Activated CD4-positive, alpha-beta T cell treated with anti-CD3 and anti-CD28 coated beads, Interleukin-2, amount 10 ng/mL, durations not matched to agents 7 days and 5 days (primary cell): Measurements from ENCODE around the gene GLT1D1. TPM values are rescaled to one million over a fixed set of nuclear protein-coding genes. Genes with fewer than 3 reads are reported as not detected.

Experiments used
- CTCF ChIA-PET: fragments of 350-600 bp; sonication (Branson Sonifier 250); formaldehyde crosslinking; loops from one replicate; lab custom pipeline; 2021; ENCODE audit warnings: antibody characterized with exemption; lab: Charles Lee
- POLR2A ChIA-PET: fragments of 350-600 bp; sonication (Branson Sonifier 250); formaldehyde crosslinking; loops from one replicate; lab custom pipeline; 2021; ENCODE audit warnings: antibody characterized with exemption; lab: Charles Lee
- DNase-seq: peaks from one replicate; pipeline ENCODE4 v3.0.0-alpha.2; 2020
- H3K27ac Mint-ChIP-seq: one replicate; pipeline ENCODE4 v1.8.0; 2021; ENCODE audit warnings: mild to moderate bottlenecking, moderate library complexity, mixed read lengths
- H3K27me3 Mint-ChIP-seq: one replicate; pipeline ENCODE4 v1.8.0; 2021; ENCODE audit warnings: mixed read lengths
- H3K36me3 Mint-ChIP-seq: one replicate; pipeline ENCODE4 v1.8.0; 2021; ENCODE audit warnings: low read depth, mixed read lengths
- H3K4me1 Mint-ChIP-seq: one replicate; pipeline ENCODE4 v1.8.0; 2021; ENCODE audit warnings: mixed read lengths
- H3K4me3 Mint-ChIP-seq: one replicate; pipeline ENCODE4 v1.8.0; 2021; ENCODE audit warnings: mild to moderate bottlenecking, moderate library complexity, mixed read lengths
- H3K9me3 Mint-ChIP-seq: one replicate; pipeline ENCODE4 v1.8.0; 2021; ENCODE audit warnings: mixed read lengths
- total RNA-seq, 2 experiments: library from RNA; stranded (reverse); gene quantifications; one replicate each; pipeline ENCODE4 v1.2.3, GENCODE V29; 2021

GLT1D1 gene
- total RNA-seq, 2 experiments from 2014 or later, result 0.10 TPM; not detected in 1

DNA sequence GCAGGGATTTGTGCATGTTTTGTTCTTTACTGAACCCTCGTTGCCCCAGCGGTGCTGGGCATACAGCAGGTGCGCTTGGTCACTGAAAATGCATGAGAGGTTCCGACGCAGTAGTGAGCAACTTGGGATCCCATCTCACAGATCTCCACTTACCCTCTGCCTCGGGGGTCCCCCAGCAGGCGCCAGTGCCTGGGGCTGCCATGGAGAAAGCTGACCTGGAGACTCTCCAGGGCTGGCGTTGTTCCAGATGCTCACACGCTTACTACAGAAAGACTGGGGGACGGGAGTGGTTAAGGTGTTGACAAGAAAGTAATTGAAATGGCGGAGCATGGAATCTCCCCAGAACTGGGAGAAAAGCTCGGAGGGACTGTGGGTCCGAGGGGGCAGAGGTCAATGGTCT is 14.2 kb downstream of the GLT1D1 start:
- H3K4me1 Mint-ChIP-seq, result no peaks in the 10 kb centered on the region
- no peaks in the 10 kb centered on the region for H3K27me3 Mint-ChIP-seq
- ChIA-PET CTCF (no interaction called here), POLR2A (no interaction called here)
- H3K27ac Mint-ChIP-seq, result no peak overlapping the region
- no peak overlapping the region for H3K4me3 Mint-ChIP-seq
- H3K9me3 Mint-ChIP-seq, result no peaks in the 10 kb centered on the region
- H3K36me3 Mint-ChIP-seq, result no peaks in the 10 kb centered on the region
- no peak for DNase-seq

- Mint-ChIP-seq H3K27me3 (no peaks in the 10 kb centered on the region), H3K27ac (no peak overlapping the region), H3K9me3 (peaks cover 4% of the 10 kb centered on the region), H3K4me1 (no peaks in the 10 kb centered on the region), H3K4me3 (no peak overlapping the region), H3K36me3 (no peaks in the 10 kb centered on the region)
- CTCF ChIA-PET, result no interaction called here
- DNase-seq, result no peak
- POLR2A ChIA-PET, result no interaction called here
Observed at GRCh38 chr12:128871516-128871892, 18.2 kb downstream of the GLT1D1 start.

DNA sequence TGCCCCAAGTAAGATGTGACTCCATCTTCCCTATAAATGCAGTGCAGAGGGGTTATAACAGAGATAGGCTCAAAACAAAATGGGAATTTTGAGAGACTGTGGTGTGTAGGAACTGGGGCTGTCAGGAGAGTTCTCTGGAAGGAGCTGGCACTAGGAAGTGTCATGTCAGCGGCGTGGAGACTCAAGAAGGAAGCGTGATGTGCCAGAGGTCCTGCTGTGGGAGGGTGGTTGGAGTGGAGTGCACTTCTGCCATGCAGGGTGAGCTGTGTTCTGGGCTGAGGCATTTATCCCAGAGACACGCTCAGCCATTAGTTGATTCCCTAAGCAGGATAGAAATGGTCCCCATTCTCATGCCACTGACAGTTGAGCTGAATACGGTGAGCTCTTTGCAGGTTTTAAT is 19.0 kb downstream of the GLT1D1 start:
- DNase-seq, result no peak
- Mint-ChIP-seq H3K36me3 (no peaks in the 10 kb centered on the region), H3K4me3 (no peak overlapping the region), H3K4me1 (no peaks in the 10 kb centered on the region), H3K9me3 (peaks cover 11% of the 10 kb centered on the region), H3K27ac (no peak overlapping the region), H3K27me3 (no peaks in the 10 kb centered on the region)
- ChIA-PET POLR2A (no interaction called here), CTCF (no interaction called here)

DNA sequence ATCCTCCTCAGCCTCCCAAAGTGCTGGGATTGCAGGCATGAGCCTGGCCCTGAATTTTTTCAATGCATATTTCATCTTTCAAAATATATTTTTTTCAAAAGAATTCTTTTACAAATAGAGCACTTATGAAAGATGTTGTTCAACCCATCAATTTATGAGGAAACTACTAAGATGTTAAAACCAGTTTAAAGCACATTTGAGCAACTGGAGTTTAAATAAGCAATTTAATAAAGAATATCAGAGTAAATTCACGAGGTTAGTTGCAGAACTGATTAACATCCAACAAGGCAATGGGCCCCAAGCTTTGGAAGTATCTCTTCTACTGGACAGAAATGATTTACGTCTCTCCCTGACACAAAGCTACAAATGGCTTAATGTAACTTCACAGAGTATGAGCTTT is 23.3 kb downstream of the GLT1D1 start:
- no peaks in the 10 kb centered on the region for H3K4me1 Mint-ChIP-seq
- CTCF ChIA-PET, result no interaction called here
- H3K27ac Mint-ChIP-seq, result no peak overlapping the region
- DNase-seq, result no peak
- POLR2A ChIA-PET, result no interaction called here
- H3K4me3 Mint-ChIP-seq, result no peak overlapping the region
- H3K27me3 Mint-ChIP-seq, result no peaks in the 10 kb centered on the region
- H3K36me3 Mint-ChIP-seq, result no peaks in the 10 kb centered on the region
- peaks cover 13% of the 10 kb centered on the region for H3K9me3 Mint-ChIP-seq

DNA sequence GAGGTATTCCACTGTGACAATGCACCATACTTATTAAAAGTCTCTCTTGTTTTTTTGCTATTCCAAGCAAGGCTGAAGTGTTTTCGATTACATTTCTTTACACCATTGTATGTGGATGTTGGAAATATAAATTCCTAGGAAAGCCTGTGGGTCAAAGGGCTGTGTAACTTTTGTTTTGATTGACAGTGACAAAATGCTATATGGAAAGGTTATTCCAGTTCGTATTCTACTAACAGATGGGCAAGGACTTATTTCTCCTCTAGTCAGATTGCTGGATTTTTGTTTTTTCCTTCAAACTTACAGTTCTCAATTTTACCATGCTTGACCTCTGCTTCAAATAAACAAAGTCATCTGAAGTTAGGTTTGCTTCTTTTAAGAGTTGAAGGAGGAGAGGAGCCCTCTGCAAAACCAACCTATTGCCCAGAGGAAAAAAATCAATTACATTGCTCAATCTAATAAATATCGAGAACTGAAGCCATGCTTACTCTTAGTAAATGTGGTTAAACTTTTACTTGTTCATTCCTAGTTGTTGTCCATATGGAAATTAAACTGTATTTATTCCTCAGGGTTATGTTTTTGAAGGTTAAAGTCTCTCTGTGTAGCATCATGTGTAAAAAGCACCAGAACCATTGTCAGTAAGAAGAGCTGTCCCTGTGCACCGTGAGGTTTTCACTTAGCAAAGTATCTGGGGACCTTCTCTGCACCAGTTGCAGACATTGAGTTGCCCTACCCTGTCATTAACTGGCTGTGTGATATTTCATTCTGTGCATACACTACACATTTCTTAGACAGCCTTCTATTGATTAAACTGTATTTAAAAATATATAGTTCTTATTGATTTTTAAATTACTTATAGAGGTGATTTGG is 26.9 kb downstream of the GLT1D1 start:
- no peaks in the 10 kb centered on the region for H3K27me3 Mint-ChIP-seq

GRCh38 chr12:128891856-128892255 is 38.6 kb downstream of the GLT1D1 start:
- no peaks in the 10 kb centered on the region for H3K4me1 Mint-ChIP-seq
- H3K27ac Mint-ChIP-seq, result no peak overlapping the region
- no peaks in the 10 kb centered on the region for H3K36me3 Mint-ChIP-seq
- ChIA-PET POLR2A (no interaction called here), CTCF (no interaction called here)
- H3K27me3 Mint-ChIP-seq, result no peaks in the 10 kb centered on the region
- DNase-seq, result no peak
- no peak overlapping the region for H3K4me3 Mint-ChIP-seq
- no peaks in the 10 kb centered on the region for H3K9me3 Mint-ChIP-seq

More for the DNA sequence above, 26.9 kb downstream of the GLT1D1 start:
- H3K4me1 Mint-ChIP-seq, result no peaks in the 10 kb centered on the region
- ChIA-PET POLR2A (no interaction called here), CTCF (interaction anchor here (1.5 kb wide), 1 partner anchor 27 kb away, joined by 3 read pairs; no protein-coding TSS in a partner anchor)
- DNase-seq, result no peak
- no peak overlapping the region for H3K27ac Mint-ChIP-seq
- H3K9me3 Mint-ChIP-seq, result peaks cover 9% of the 10 kb centered on the region
- H3K36me3 Mint-ChIP-seq, result no peaks in the 10 kb centered on the region
- H3K4me3 Mint-ChIP-seq, result no peak overlapping the region

GRCh38 chr12:128903236-128903635 is 50.0 kb downstream of the GLT1D1 start:
- POLR2A ChIA-PET, result no interaction called here
- no peak overlapping the region for H3K27ac Mint-ChIP-seq
- H3K36me3 Mint-ChIP-seq, result no peaks in the 10 kb centered on the region
- no peaks in the 10 kb centered on the region for H3K27me3 Mint-ChIP-seq
- no peaks in the 10 kb centered on the region for H3K4me1 Mint-ChIP-seq
- DNase-seq, result no peak
- no peaks in the 10 kb centered on the region for H3K9me3 Mint-ChIP-seq
- CTCF ChIA-PET, result no interaction called here
- no peak overlapping the region for H3K4me3 Mint-ChIP-seq

GRCh38 chr12:128905003-128905544 is 51.8 kb downstream of the GLT1D1 start:
- ChIA-PET POLR2A (no interaction called here), CTCF (no interaction called here)
- Mint-ChIP-seq H3K4me3 (no peak overlapping the region), H3K36me3 (no peaks in the 10 kb centered on the region), H3K27me3 (no peaks in the 10 kb centered on the region), H3K27ac (no peak overlapping the region), H3K4me1 (no peaks in the 10 kb centered on the region), H3K9me3 (no peaks in the 10 kb centered on the region)
- DNase-seq, result no peak

DNA sequence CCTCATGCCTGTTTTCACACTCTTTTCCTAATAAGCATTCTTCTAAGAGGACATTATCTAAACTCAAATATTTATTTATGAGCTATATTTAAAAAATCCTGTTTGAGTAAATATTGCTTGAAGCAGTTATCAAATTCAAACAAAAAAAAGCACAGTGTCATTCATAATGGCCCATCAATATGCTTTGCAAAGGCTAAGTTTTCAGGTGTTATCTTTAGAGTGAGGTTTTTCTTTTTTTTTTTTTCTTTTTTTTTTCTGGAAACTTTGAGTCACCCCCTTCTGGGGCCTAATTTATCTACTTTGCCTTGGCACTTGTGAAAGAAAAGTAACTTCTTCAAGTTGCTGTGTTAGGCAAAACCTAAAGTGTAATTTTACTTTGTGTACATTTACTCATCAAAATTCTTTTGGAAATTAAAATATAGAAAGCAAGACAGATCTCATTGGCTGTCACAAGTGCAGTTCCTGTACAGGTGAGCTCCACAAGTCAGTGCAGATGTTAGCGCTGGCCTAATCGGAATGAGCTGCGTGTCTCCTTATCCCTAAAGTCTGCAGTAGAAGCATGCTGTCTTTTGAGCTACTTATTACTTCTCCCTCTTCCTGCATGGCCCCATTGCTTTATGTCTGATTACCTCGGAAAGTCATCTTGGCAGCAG is 53.3 kb downstream of the GLT1D1 start:
- Mint-ChIP-seq H3K4me1 (no peaks in the 10 kb centered on the region), H3K27ac (no peak overlapping the region), H3K4me3 (no peak overlapping the region), H3K36me3 (no peaks in the 10 kb centered on the region), H3K27me3 (no peaks in the 10 kb centered on the region), H3K9me3 (no peaks in the 10 kb centered on the region)
- no peak for DNase-seq
- CTCF ChIA-PET, result interaction anchor here (0.8 to 1.0 kb wide), 2 partner anchors 22 to 27 kb away, joined by 3 read pairs; no protein-coding TSS in a partner anchor
- POLR2A ChIA-PET, result no interaction called here

GRCh38 chr12:128908254-128908653 is 55.0 kb downstream of the GLT1D1 start:
- Mint-ChIP-seq H3K4me1 (no peaks in the 10 kb centered on the region), H3K9me3 (no peaks in the 10 kb centered on the region), H3K27ac (no peak overlapping the region), H3K4me3 (no peak overlapping the region), H3K36me3 (no peaks in the 10 kb centered on the region), H3K27me3 (no peaks in the 10 kb centered on the region)
- no peak for DNase-seq
- CTCF ChIA-PET, result no interaction called here
- POLR2A ChIA-PET, result no interaction called here

DNA sequence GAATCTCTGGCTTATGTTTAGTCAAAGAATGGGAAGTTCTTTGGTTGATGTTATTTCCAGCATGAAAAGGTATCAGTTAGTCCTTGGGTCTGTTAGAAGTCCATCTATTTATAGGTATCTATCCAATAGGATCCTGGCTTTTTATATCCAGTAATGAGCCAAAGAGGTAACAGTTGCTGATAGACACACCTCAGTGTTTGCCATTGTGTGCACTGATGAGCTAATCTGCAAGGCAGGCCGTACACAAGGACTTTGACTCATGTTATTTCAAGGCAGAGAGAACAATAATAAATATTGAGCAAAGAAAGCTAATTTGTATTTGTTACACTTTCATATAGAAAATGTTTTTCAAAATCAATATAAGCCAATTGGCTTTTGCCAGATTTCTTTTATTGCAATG is 56.4 kb downstream of the GLT1D1 start:
- DNase-seq, result no peak
- Mint-ChIP-seq H3K4me1 (peaks cover 2% of the 10 kb centered on the region), H3K27me3 (no peaks in the 10 kb centered on the region), H3K4me3 (no peak overlapping the region), H3K9me3 (no peaks in the 10 kb centered on the region), H3K36me3 (no peaks in the 10 kb centered on the region), H3K27ac (no peak overlapping the region)
- ChIA-PET CTCF (no interaction called here), POLR2A (no interaction called here)

DNA sequence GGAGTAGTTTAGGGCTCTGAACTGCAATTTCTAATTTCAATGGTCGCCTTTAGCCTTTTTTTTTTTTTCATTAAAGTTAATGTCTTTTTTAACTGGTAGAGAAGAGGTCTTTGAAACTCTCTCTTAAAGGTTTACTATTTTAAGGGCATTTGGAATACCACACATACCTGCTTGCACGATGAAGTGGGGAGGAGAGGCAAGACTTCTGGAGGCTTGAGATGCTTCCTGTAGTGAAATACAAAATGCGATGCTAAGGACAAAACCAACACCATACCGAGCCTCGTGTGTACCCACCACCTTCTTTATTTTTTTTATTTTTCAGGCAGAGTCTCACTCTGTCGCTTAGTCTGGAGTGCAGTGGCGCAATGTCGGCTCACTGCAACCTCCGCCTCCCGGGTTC is 57.4 kb downstream of the GLT1D1 start:
- peaks cover 9% of the 10 kb centered on the region for H3K4me1 Mint-ChIP-seq
- DNase-seq, result no peak
- H3K4me3 Mint-ChIP-seq, result no peak overlapping the region
- no peaks in the 10 kb centered on the region for H3K27me3 Mint-ChIP-seq
- H3K36me3 Mint-ChIP-seq, result no peaks in the 10 kb centered on the region
- no peak overlapping the region for H3K27ac Mint-ChIP-seq
- POLR2A ChIA-PET, result no interaction called here
- no peaks in the 10 kb centered on the region for H3K9me3 Mint-ChIP-seq
- CTCF ChIA-PET, result no interaction called here

DNA sequence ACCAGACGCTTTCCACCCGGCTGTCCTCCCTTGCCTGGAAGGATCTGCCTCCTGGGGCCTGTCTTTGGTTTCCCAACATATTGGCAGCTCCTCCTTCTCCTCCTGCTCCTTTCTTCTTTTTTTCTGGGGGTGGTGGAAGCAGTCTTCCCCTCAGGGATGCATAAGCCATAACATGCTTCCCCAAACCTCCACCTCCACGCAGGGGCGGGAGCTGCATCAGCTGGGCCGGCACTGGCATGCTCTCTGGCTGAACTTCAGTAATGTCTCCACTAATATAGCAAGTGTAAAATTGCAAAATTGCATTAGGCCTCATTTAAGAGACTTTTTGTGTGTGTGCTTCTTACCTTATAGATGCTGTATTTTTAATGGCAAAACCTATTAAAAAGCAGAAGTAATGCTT is 58.6 kb downstream of the GLT1D1 start:
- peaks cover 1% of the 10 kb centered on the region for H3K36me3 Mint-ChIP-seq
- H3K4me1 Mint-ChIP-seq, result peaks cover 21% of the 10 kb centered on the region
- POLR2A ChIA-PET, result interaction anchor here (0.5 kb wide), 1 partner anchor 88 kb away, joined by 3 read pairs; the partner anchor contains the start of gene SLC15A4

More for the DNA sequence above, 58.6 kb downstream of the GLT1D1 start:
- Mint-ChIP-seq H3K9me3 (no peaks in the 10 kb centered on the region), H3K4me3 (no peak overlapping the region), H3K27ac (no peak overlapping the region), H3K27me3 (no peaks in the 10 kb centered on the region)
- DNase-seq, result no peak
- CTCF ChIA-PET, result no interaction called here
